ENCODE measurements around the gene EID2.

EID2 gene, protein sequence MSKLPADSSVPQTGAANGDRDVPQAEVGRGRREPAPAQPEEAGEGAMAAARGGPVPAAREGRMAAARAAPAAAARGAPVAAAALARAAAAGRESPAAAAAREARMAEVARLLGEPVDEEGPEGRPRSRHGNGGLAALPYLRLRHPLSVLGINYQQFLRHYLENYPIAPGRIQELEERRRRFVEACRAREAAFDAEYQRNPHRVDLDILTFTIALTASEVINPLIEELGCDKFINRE

DNA sequence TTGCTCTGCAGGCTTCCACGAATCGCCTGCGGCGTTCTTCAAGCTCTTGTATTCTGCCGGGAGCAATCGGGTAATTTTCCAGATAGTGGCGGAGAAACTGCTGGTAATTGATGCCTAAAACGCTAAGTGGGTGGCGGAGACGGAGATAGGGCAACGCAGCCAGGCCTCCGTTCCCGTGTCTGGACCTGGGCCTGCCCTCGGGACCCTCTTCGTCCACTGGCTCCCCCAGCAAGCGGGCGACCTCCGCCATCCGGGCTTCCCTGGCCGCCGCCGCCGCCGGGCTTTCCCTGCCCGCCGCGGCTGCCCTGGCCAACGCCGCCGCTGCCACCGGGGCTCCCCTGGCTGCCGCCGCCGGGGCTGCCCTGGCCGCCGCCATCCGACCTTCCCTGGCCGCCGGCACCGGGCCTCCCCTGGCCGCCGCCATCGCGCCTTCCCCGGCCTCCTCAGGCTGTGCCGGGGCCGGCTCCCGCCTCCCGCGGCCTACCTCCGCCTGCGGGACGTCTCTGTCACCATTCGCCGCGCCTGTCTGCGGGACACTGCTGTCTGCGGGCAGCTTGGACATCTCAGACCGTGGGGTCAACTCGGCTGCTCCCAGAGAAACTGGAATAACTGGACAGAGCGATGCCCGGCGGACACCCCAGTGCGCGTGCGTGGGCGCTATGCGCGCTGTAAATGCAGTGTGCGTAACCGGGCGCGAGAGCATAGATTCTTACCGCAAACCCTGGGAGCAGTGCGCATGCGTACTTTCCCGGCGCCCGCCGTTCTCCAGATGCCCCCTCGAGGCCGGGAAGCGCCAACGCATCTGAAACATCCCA lies at the start of gene EID2:
Gene EID2, minus strand, starts transcription at position 644 of the 815 bp plus-strand sequence. Its CDS starts 82 bp downstream, at position 562.
- DNase-seq, result peak; percentile 96

DNA sequence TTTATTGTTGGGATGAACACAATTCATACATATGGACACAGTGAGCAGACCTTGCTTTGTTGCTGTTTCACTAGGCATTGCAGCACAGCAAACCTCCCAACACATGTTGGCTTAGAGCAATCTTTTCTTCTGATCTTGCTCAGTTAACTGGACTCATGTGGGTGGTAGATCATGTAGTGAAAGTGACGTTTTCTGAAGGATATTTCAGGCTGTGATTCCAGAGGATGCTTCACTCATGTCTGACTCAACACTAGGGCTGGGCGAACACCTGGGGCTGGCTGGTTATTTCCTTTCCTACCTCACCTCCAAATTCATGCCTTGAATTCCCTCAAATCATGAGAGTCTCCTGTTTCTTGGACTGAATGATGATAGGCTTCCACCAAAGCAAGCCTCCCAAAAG lies 48.1 kb upstream of the EID2 start:
- DNase-seq, result no peak

DNA sequence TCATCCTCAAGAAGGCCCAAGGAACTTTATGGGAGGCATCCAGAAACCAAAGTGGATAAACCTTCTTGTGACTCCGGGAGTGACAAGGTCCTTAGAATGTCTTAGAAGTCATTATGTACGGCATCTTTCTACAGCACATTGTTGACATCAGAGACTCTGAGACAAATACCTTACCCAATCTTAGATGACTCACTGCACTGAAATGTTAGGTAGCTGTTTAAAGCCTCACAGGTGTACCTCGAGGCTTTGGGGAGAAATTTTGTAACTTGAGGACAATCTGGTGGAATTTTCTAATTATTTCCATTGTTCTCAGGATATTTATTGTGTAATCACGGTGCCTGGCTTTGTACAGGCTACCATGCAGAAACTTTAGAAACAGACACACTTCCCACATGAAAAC lies 47.5 kb upstream of the EID2 start:
- no peak for DNase-seq

DNA sequence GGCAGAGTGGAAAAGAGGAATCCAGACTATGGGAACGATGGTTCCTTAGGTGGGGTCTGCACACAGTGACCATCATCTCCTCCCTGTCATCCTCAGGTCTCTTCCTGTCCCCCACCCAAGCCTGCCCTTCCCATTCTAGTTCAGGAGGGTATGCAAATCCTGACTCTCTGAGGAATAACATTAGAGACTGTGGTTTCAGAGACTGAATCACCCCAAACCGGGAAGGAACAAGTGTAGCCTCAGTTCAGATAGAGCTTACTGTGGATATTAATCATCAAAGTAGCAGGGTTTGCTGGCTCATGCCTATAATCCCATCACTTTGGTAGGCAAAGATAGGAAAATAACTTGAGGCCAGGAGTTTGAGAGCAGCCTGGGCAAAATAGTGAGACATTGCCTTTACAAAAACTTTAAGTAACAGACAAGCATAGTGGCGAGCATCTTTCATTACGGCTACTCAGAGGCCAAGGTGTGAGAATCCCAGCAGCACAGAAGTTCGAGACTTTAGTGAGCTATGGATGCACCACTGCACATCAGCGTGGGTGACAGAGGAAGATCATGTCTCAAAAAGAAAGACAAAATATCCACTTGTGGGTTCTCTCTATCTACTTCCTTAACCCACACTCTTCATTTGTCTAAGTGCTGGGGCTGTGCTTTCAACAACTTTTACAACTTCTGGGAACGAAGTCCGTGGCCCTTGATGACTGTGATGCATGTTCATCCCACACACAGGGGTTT lies 43.1 kb upstream of the EID2 start:
- peak; percentile 29 for DNase-seq

DNA sequence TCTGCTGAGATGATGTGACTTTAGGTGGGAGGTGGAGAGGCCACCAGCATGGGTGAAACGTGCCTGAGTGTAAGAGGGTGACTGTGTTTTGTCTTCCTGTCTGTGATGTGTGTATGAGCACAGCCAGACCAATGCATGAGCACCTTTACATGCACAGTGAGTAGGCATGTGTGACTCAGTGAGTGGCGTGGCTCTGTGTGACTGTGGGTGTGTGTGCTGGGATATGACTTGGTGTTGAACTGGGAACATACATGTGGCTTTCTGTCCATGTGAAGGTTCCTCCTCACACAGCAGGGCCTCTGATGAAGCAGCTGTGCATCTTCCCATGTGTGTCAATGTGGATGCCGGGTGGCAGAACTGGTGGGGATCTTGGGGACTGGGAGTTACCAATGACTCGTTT lies 42.5 kb upstream of the EID2 start:
- peak; percentile 60 for DNase-seq

DNA sequence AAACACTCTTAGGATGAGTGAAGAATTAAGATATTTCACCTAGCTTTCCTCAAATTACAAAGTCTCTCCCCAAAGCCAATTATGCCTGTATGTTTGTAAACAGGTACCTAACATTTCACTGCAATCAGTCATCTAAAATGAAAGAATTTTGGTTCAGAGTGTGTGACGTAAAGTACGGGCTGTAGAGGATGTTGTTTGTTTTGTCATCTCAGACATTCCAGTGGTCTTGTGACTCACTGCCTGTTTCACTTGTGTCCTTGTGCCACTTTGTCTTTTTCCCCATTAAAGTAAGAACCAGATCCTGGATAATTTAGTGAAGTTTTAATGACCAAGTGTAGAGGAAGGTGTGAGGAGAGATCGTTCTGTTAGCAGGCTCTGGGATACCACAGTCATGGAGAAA lies 28.6 kb upstream of the EID2 start:
- no peak for DNase-seq

DNA sequence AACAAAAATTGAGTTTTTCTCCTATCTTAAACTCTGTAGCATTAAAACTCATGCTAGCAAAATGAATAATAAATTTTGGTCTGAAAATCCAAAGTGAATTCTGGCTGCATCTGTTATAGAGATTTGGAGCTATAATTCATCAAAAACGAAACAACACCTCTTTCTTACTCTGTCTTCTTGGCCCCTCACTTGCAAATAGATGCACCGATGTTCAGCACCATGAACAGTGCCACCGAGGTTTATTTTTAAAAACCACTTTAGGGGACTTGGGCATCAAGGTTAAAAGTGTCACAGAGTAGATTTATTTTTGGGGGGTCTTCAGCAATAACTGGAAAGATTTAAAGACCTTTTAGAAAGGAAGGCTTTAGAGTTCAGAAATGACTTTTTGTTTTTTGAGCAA lies 26.1 kb upstream of the EID2 start:
- no peak for DNase-seq

DNA sequence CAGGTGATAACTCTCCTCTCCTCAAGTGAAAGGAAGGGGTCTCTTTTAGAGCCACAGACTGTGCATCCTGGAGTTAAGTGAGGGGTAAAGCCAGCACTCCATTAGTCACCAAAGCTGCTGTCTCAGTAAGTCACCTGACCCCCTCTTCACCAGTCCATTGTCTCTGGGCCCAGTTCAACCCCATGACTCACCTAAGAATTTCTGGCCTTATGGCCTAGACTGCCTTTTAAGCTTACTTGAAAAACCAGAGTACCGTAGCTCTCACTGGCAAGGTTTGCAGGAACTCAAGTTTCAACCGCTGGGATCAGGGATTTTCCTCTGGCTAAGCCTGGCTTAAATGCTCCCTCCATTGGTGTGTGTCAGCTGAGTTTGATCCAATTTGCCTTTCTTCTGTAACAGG lies 23.4 kb upstream of the EID2 start:
- DNase-seq, result no peak

DNA sequence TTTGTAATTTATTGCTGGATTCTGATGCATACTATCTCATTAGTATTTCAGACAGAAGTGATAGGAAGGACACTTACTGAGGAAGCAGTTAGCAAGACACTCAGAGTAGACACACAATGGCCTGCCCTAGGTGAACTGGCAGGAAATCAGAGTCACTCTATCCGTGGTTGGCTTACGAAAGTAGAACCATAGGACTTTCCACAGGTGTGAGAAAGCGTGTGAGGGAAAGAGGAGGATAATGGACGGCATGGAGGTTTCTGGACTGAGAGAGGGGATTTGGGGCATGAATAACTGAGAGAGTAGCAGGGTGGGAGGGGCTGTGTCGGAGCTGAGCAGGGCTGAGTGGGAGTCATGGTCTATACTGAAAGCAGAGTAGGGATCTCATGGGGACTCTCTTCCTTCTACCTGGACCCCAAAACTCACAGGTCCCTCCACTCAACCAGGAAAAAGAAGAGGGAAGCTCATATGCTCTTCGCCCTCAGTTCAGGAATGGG lies 18.7 kb upstream of the EID2 start:
- peak; percentile 15 for DNase-seq

DNA sequence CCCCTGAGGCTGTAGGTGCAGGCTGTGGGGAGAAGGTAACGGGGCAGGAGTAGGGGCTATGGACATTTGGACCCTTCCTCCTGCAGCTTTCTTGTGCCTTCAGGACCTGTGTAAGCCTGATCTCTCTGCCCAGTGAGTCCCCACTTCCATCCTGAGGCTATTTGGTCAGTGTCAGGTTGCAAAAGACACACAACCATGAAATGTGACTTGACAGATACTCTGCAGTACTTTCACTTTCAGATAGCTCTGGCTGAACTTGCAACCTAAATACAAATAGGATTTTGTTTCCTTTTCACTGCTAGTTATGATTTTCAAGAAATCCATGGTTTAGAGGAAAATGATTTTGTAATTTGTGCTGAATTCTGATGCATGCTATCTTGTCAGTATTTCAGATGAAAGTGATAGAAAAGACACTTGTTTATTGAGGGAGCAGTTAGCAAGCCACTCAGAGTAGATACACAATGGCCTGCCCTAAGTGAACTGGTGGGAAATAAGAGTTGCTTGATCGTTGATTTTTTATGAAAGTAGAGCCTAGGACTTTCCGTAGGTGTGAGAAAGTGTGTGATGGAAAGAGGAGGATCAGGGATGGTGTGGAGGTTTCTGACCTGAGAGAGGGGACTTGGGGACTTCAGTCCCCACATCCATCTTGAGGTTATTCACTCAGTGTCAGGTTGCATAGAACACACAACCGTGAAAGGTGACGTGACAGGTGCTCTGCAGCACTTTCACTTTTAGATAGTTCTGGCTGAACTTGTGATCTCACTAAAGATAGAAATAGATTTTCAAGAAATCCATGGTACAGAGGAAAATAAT lies 18.1 kb upstream of the EID2 start:
- peak; percentile 28 for DNase-seq

DNA sequence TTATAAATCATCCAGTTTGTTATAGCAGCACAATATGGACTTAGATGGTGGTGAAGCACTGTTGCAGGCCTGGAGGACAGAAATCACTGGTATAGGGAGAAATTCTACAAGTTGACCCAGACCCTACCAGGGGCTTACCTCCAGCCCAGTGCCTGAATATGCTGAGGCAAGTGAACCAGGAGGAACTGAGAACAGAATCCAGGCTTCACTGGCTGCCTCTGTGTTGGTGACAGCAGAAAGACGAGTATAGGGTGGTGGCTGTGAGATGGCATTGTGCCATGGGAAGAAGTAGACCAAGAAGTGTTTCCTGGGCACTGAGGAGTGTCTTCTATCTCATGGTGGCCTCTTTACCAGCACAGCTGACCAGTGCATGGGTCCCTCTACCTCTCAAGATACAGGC lies 15.9 kb upstream of the EID2 start:
- DNase-seq, result no peak

DNA sequence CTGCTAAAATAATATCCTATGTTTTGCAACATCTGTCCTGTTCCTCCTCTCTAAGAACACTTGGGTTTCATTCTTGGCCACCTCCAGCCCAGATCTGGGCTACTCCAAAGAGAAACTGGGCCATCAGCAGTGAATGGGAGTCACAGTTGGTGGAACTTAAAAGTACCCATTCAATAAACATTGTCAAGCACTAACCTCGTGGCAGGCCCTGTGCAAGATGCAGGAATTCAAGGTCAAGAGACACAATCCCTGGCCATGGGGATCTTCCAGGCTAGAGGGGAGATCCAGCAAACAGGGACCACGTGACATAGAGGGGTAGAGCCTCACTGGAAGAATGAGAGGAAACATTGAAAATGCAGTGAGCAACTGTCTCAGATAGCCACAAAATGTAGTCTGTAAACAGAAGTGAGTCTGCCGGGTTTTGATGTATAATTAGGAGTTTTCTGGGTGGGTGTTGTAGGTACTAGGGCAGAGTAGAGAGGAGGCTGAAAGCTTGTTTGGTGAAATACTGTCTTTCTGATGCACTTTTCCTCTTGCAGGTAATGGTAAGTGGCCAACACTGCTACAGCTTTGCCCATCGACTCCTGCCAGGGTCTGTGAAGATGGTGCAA lies 14.8 kb upstream of the EID2 start:
- no peak for DNase-seq

DNA sequence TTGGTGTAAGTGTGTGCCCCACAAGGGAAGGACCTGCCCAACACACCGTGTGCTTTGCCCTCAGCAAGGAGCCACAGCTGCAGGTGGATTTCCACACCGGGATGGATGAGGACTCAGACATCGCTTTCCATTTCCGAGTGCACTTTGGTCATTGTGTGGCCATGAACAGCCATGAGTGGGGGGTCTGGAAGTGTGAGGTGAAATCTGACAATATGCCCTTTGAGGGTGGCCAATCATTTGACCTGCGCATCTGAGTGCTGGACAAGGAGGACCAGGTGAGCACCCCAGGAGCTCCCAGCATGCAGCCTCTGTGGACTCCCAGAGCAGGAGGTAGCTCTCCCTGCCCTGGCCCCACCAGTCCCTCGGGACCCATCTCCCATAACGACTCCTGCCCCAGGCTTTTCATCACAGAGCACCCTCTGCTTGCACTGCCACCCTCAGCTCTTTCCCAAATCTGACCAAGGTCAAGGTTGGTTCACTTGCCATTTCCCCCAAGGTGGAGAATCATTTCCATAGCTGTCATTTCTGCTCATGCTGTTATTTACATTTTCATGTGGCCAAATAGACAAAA lies 13.2 kb upstream of the EID2 start:
- DNase-seq, result no peak

DNA sequence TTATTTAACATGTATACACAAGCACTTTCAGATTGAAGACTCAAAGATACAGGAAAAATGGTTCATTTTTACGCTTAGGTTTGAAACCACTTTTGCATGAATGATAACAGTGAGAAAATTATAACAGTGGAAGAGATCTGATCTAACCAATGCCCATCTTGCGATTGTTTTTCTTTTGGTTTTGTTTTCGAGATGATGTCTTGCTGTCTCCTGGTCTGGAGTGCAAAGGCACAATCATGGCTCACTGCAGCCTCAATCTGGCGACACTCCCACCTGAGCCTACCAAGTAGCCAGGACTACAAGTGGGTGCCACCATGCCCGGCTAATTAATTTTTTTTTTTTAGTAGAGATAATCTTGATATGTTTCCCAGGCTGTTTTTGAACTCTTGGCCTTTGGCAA lies 10.2 kb upstream of the EID2 start:
- DNase-seq, result no peak

DNA sequence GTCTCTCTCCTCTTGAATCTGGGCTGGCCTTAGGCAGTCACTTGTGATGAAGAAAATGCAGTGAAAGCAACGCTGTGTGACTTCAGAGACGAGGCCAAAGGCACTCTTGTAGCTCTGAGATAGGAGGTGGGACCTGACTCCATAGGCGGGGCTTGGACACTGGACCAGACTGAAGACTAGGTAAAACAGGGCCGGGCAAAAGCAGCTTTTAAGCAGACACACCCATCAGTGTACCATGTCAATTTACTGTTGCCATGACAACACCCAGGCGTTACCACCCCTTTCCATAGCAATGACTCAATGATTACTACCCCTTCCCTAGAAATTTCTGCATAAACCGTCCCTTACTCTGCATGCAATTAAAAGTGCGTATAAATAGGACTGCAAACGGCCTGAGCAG lies 6.6 kb upstream of the EID2 start:
- DNase-seq, result peak; percentile 12

DNA sequence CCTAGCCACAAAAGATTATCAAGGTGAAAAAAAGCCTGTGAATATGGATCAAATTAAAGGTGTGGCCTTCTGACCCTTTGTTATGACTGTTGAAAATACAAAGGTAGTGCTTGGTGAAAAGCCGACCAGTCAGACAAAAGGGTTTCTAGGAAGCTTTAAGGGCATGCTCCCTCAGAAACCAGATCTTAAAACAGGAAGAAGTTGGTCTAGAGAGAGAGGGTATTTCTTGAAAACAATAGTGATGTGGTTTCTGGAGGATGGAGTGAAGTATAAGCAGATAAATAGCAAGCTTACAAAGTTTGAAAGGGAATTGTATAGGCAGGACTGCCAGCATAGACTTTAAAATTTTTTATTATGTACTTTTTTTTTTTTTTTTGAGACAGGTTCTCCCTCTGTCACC lies 5.0 kb upstream of the EID2 start:
- DNase-seq, result no peak

DNA sequence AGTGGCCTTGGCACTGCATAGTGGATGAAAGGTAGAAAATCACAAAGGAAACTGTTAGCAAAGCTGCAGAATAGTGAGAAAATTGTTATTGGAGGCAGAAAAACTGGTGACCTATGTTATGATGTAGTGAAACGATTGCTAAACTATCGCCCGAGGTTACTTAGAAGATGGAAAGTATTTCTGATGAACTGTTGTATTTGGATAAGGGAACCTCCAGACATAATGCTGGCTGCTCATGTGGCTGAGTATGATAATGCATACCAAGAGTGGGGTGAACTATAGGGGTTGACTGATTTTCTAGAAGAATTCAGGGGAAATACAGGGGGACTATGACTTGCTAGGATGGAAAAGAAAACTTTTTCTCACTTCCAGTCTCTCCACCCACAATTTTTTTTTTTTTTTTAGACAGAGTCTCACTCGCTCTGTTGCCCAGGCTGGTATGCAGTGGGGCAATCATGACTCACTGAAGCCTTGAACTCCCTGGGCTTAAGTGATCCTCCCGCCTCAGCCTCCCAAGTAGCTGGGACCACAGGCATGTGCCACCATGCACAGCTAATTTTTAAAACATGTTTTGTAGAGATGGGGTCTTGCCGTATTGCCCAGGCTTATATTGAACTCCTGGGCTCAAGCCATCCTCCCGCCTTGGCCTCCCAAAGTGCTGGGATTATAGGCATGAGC lies 4.4 kb upstream of the EID2 start:
- DNase-seq, result peak; percentile 26

DNA sequence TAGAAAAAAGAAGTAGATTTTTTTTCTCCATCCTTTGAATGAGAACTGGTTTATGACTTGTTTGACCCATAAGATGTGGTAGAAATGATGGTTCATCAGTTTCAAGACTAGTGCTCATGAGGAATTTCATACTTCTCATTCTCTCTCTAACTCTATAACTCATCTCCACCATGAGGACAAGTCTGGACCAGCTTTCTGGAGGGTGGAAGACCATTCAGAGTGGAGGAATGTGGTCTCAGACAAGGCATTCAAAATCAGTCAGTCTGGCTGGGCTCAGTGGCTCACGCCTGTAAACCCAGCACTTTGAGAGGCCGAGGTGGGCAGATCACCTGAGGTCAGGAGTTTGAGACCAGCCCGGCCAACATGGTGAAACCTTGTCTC lies 3.5 kb upstream of the EID2 start:
- no peak for DNase-seq

DNA sequence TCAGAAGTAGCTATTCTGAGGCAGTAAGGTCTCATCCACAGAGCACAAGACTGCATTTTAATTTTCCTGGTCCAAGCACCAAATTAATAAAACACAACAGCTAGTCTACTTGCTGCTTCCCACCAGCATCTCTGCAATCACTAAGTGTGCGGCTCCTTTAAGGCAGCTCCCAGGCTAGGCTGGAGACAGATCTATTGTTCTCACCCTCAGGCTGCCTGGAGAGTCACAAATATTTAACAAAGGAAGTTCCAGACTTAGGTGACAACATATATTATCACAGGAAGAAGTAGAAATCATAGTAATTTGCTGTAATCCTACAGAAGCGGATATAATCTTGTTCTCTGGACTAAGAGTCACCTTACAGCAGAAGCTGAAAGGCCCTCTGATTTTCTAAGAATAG lies 2.2 kb upstream of the EID2 start:
- no peak for DNase-seq

DNA sequence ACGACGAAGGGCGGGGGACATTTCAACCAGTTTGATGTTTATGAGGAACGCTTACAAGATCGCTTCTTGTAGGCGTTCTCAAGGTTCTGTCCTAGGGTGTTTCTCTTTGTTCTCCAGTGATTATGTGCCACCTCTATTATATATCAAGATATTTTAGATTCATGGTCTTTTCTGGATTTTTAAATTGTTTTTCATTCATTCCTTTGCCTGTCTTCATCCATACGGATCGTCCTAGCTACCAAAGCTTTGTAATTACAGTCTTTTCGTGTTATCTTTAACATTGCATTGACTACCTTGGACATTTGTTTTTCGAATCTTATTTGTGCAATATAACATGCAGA lies 342 bp upstream of the EID2 start:
- no peak for DNase-seq

DNA sequence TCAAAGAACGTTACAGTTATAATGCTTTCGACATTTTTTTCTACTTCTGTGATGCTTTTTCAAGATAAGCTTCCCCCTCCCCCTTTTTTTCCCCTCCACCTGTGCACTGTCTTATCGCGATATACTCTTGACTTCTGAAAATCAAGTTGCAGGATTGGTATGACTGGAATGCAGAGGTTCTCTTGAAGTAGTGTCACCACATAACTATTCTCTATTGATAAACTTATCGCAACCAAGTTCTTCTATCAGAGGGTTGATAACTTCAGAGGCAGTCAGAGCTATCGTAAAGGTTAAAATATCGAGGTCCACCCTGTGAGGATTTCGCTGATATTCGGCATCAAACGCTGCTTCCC lies 820 bp downstream of the EID2 start:
- no peak for DNase-seq

DNA sequence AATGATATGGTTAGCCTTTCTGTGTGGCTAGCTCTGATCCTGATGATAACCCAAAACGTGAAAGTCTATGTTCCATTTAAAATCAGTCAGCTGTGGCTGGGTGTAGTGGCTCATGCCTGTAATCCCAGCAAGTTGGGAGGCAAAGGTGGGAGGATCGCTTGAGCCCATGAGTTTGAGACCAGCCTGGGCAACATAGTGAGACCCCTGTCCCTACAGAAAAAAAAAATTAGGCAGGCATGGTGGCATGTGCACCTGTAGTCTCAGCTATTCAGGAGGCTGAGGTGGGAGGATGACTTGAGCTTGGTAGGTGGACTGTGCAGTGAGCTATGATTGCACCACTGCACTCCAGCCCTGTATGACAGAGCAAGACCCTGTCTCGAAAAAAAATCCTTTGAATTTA lies 6.2 kb downstream of the EID2 start:
- DNase-seq, result no peak
